Activated CD4-positive, alpha-beta T cell treated with anti-CD3 and anti-CD28 coated beads, Interleukin-2, amount 10 ng/mL, durations not matched to agents 24 days and 14 days (primary cell): ENCODE results near the gene NUDCD3. TPM values are rescaled to one million over a fixed set of nuclear protein-coding genes. Genes with fewer than 3 reads are reported as not detected.
A peak's percentile ranks its signal among the peaks of the same experiment; 100 is the strongest.

Experiments used
- DNase-seq: peaks from one replicate; pipeline ENCODE4 v3.0.0; 2022
- H3K27ac Mint-ChIP-seq: one replicate; pipeline ENCODE4 v1.8.0; 2022; ENCODE audit warnings: mild to moderate bottlenecking, mixed read lengths
- H3K27me3 Mint-ChIP-seq: one replicate; pipeline ENCODE4 v1.8.0; 2022; ENCODE audit warnings: mixed read lengths
- H3K36me3 Mint-ChIP-seq: one replicate; pipeline ENCODE4 v1.8.0; 2022; ENCODE audit warnings: low read depth, mild to moderate bottlenecking, mixed read lengths
- H3K4me1 Mint-ChIP-seq: one replicate; pipeline ENCODE4 v1.8.0; 2021; ENCODE audit warnings: mixed read lengths
- H3K4me3 Mint-ChIP-seq: one replicate; pipeline ENCODE4 v1.8.0; 2022; ENCODE audit warnings: mild to moderate bottlenecking, moderate library complexity, mixed read lengths
- H3K9me3 Mint-ChIP-seq: one replicate; pipeline ENCODE4 v1.8.0; 2021; ENCODE audit warnings: mixed read lengths
- intact Hi-C: fragments of 100-400 bp; cut with micrococcal nuclease; formaldehyde crosslinking; loops from one replicate; pipeline ENCODE4 v1.15.1; 2023
- total RNA-seq: library from RNA; stranded (reverse); gene quantifications from 2 replicates; pipeline ENCODE4 v1.2.3, GENCODE V29; 2022

Gene NUDCD3
- total RNA-seq, 1 donor from 2014 or later = 92.7 TPM

GRCh38 chr7:44466300-44467216 is 23.9 kb downstream of the NUDCD3 start:
- Mint-ChIP-seq H3K27me3 (no peaks in the 10 kb centered on the region), H3K36me3 (peaks cover 46% of the 10 kb centered on the region), H3K4me1 (peaks cover 43% of the 10 kb centered on the region), H3K4me3 (no peak overlapping the region), H3K9me3 (no peaks in the 10 kb centered on the region), H3K27ac (peak overlapping the region; percentile 43)
- intact Hi-C loops = no loop called here
- DNase-seq = no peak

GRCh38 chr7:44465490-44465889 is 25.0 kb downstream of the NUDCD3 start:
- no peak for DNase-seq
- Mint-ChIP-seq H3K27me3 (no peaks in the 10 kb centered on the region), H3K4me3 (no peak overlapping the region), H3K36me3 (peaks cover 48% of the 10 kb centered on the region), H3K4me1 (peaks cover 52% of the 10 kb centered on the region), H3K9me3 (no peaks in the 10 kb centered on the region), H3K27ac (peak overlapping the region; percentile 34)
- intact Hi-C loops = loop anchor here (2.0 kb wide), 1 partner anchor 51 kb away; no protein-coding TSS in a partner anchor

DNA sequence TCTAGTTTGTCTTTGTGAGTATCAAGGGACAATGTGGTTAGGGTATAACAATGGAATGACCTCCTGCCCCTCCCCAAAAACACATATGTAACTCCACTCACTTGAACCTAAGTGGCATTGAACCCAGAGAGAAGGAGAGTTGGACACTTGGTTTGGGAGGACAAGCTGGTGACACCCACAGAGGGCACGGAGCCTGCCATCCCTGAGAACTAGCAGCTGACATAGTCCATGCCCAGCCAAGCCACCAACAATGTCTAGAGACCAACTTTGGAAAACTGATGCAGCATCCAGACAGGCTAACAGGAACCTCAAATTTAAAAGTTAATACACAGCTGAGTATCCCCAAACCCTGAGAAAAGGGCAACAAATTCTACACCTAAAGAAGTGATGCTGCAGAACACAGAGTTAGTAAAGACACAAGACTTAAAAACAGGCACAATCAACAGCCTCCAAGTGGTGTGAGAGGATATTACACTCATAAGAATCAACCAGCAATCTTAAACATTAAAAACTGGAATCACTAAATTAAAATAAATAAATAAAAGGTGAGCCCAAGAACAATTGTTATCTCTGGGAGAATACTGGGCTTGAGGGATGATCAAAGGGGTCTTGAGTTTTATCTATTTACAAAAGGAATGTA is 27.2 kb downstream of the NUDCD3 start:
- H3K27me3 Mint-ChIP-seq = no peaks in the 10 kb centered on the region
- no peak for DNase-seq
- H3K36me3 Mint-ChIP-seq = peaks cover 51% of the 10 kb centered on the region
- H3K4me3 Mint-ChIP-seq = no peak overlapping the region
- H3K27ac Mint-ChIP-seq = peak overlapping the region; percentile 0
- H3K9me3 Mint-ChIP-seq = no peaks in the 10 kb centered on the region
- H3K4me1 Mint-ChIP-seq = peaks cover 57% of the 10 kb centered on the region
- intact Hi-C loops = no loop called here

GRCh38 chr7:44461387-44461786 is 29.1 kb downstream of the NUDCD3 start:
- Mint-ChIP-seq H3K27me3 (no peaks in the 10 kb centered on the region), H3K4me1 (peaks cover 58% of the 10 kb centered on the region), H3K4me3 (peak overlapping the region; percentile 78), H3K36me3 (peaks cover 46% of the 10 kb centered on the region), H3K9me3 (no peaks in the 10 kb centered on the region), H3K27ac (peak overlapping the region; percentile 95)
- intact Hi-C loops = loop anchor here (2.0 kb wide), 1 partner anchor 29 kb away; the partner anchor contains the start of gene NUDCD3
- peak; percentile 85 for DNase-seq

DNA sequence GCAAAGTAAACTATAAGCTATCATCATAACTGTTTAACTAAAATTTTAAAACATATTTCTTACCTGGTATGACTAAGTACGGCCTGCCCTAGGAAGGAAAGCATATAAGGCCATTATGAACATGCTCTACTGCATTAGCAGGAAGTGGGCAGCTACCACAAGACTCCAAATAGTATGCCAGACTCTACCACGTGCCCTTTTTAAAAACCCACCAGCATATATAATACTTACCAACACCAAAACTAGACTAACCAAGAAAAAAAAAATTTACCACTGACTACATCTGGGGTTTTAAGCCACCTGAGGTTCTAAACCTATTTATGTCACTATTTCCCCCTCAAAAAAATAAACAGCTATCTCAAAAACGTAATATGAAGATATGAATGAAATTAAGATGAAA is 30.1 kb downstream of the NUDCD3 start:
- intact Hi-C loops = loop anchor here (1.0 to 2.0 kb wide), 2 partner anchors 30 to 202 kb away; partner anchors contain the start of gene NUDCD3
- H3K27me3 Mint-ChIP-seq = no peaks in the 10 kb centered on the region
- H3K36me3 Mint-ChIP-seq = peaks cover 44% of the 10 kb centered on the region
- peaks cover 58% of the 10 kb centered on the region for H3K4me1 Mint-ChIP-seq
- no peaks in the 10 kb centered on the region for H3K9me3 Mint-ChIP-seq
- H3K27ac Mint-ChIP-seq = peak overlapping the region; percentile 88
- H3K4me3 Mint-ChIP-seq = peak overlapping the region; percentile 72
- peak; percentile 88 for DNase-seq

- Mint-ChIP-seq H3K4me1 (peaks cover 45% of the 10 kb centered on the region), H3K27ac (no peak overlapping the region), H3K9me3 (no peaks in the 10 kb centered on the region), H3K4me3 (no peak overlapping the region), H3K36me3 (peaks cover 51% of the 10 kb centered on the region), H3K27me3 (no peaks in the 10 kb centered on the region)
- no peak for DNase-seq
- intact Hi-C loops = no loop called here
Observed at GRCh38 chr7:44455155-44455554, 35.3 kb downstream of the NUDCD3 start.

GRCh38 chr7:44454348-44454747 is 36.1 kb downstream of the NUDCD3 start:
- no peak for DNase-seq
- H3K9me3 Mint-ChIP-seq = no peaks in the 10 kb centered on the region
- peaks cover 46% of the 10 kb centered on the region for H3K36me3 Mint-ChIP-seq
- peaks cover 40% of the 10 kb centered on the region for H3K4me1 Mint-ChIP-seq
- H3K4me3 Mint-ChIP-seq = no peak overlapping the region
- intact Hi-C loops = no loop called here
- no peaks in the 10 kb centered on the region for H3K27me3 Mint-ChIP-seq
- H3K27ac Mint-ChIP-seq = no peak overlapping the region

DNA sequence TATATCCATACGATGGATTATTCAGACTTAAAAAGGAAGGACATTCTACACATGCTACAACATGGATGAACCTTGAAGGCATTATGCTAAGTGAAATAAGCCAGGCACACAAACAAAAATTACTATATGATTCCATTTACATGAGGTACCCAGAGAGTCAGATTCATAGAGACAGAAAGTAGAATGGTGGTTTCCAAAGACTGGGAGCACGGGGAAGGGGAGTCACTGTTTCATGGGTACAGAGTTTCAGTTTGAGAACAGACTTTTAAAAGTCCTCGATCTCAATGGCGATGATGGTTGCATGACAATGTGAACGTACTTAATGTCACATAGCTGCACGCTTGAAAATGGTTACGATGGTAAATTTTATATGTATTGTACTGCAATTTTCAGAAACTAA is 39.3 kb downstream of the NUDCD3 start:
- H3K4me3 Mint-ChIP-seq = no peak overlapping the region
- peaks cover 59% of the 10 kb centered on the region for H3K36me3 Mint-ChIP-seq
- no peaks in the 10 kb centered on the region for H3K9me3 Mint-ChIP-seq
- intact Hi-C loops = no loop called here
- H3K27ac Mint-ChIP-seq = no peak overlapping the region
- peaks cover 37% of the 10 kb centered on the region for H3K4me1 Mint-ChIP-seq
- H3K27me3 Mint-ChIP-seq = no peaks in the 10 kb centered on the region
- DNase-seq = no peak

DNA sequence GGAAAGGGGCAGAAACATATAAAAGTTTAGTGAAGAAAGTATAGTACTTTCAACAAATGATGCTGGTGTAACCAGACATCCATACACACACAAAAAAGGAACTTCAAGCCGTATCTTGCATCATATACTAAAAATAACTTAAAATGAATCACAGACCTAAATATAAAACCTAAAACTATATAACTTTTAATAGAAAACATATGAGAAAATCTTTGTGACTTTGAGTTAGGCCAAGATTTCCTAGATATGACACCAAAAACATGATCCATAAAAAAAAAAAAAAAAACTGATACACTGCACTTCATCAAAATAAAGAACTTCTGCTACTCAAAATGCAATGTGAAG is 40.9 kb downstream of the NUDCD3 start:
- intact Hi-C loops = no loop called here
- H3K4me3 Mint-ChIP-seq = no peak overlapping the region
- DNase-seq = no peak
- peaks cover 65% of the 10 kb centered on the region for H3K36me3 Mint-ChIP-seq
- no peak overlapping the region for H3K27ac Mint-ChIP-seq
- H3K27me3 Mint-ChIP-seq = no peaks in the 10 kb centered on the region
- peaks cover 4% of the 10 kb centered on the region for H3K9me3 Mint-ChIP-seq
- peaks cover 26% of the 10 kb centered on the region for H3K4me1 Mint-ChIP-seq

GRCh38 chr7:44448922-44449583 is 41.4 kb downstream of the NUDCD3 start:
- peaks cover 23% of the 10 kb centered on the region for H3K4me1 Mint-ChIP-seq
- H3K27me3 Mint-ChIP-seq = no peaks in the 10 kb centered on the region
- H3K36me3 Mint-ChIP-seq = peaks cover 65% of the 10 kb centered on the region
- H3K4me3 Mint-ChIP-seq = no peak overlapping the region
- intact Hi-C loops = no loop called here
- peak overlapping the region; percentile 22 for H3K27ac Mint-ChIP-seq
- no peak for DNase-seq
- H3K9me3 Mint-ChIP-seq = peaks cover 4% of the 10 kb centered on the region

GRCh38 chr7:44447874-44448425 is 42.5 kb downstream of the NUDCD3 start:
- no peaks in the 10 kb centered on the region for H3K27me3 Mint-ChIP-seq
- peaks cover 22% of the 10 kb centered on the region for H3K4me1 Mint-ChIP-seq
- DNase-seq = no peak
- peaks cover 4% of the 10 kb centered on the region for H3K9me3 Mint-ChIP-seq
- intact Hi-C loops = no loop called here
- H3K27ac Mint-ChIP-seq = peak overlapping the region; percentile 27
- no peak overlapping the region for H3K4me3 Mint-ChIP-seq
- peaks cover 64% of the 10 kb centered on the region for H3K36me3 Mint-ChIP-seq

- Mint-ChIP-seq H3K4me3 (no peak overlapping the region), H3K4me1 (peaks cover 16% of the 10 kb centered on the region), H3K27me3 (no peaks in the 10 kb centered on the region), H3K36me3 (peaks cover 54% of the 10 kb centered on the region), H3K9me3 (peaks cover 4% of the 10 kb centered on the region), H3K27ac (no peak overlapping the region)
- intact Hi-C loops = no loop called here
- no peak for DNase-seq
Observed at GRCh38 chr7:44445986-44446671, 44.3 kb downstream of the NUDCD3 start.

DNA sequence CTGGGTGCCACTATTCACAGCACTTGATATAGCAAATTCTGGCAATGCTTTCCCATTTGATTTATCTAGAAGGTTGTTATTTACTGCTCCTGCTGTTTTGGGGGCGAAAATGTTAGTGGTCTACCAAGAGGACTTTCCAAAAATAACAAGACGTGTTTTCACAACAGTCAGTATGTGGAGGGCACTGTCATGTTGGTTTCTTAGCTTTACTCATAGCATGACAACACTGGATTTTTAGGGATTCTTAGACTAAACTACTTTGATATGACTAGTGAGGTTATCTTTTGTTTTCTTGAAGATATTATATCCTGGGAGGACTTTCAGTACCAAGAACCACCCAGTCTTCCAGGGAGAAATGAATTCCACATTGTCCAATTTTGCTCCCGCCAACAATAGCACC is 49.4 kb downstream of the NUDCD3 start:
- H3K27ac Mint-ChIP-seq = no peak overlapping the region
- H3K4me3 Mint-ChIP-seq = no peak overlapping the region

More for the DNA sequence above, 49.4 kb downstream of the NUDCD3 start:
- Mint-ChIP-seq H3K36me3 (peaks cover 37% of the 10 kb centered on the region), H3K9me3 (peaks cover 4% of the 10 kb centered on the region), H3K4me1 (peaks cover 22% of the 10 kb centered on the region), H3K27me3 (no peaks in the 10 kb centered on the region)
- DNase-seq = no peak
- intact Hi-C loops = no loop called here
